GM23338 (cell line): ENCODE data around the gene SMYD1. TPM values are rescaled to one million over a fixed set of nuclear protein-coding genes. Genes with fewer than 3 reads are reported as not detected.

Experiments
- ATAC-seq: fragments of 200-7000 bp; cut with Tn5 transposase; 3 replicates; pipeline ENCODE4 v1.9.1; 2020
- DNase-seq: peaks from one replicate; pipeline ENCODE4 v3.0.0-alpha.2; 2015; ENCODE audit warnings: low spot score
- H2AFZ ChIP-seq: fragments of 200-600 bp; sonication (generic); 2 replicates; pipeline ENCODE4 v1.8.0; 2016; ENCODE audit warnings: antibody characterized with exemption, mild to moderate bottlenecking, moderate library complexity
- H3F3A ChIP-seq: fragments of 200-600 bp; sonication (generic); replicated peaks from 2 replicates; pipeline ENCODE4 v1.8.0; 2017; ENCODE audit warnings: antibody characterized with exemption, mixed run types, low read depth
- H3K27ac ChIP-seq: fragments of 200-600 bp; sonication (generic); 2 replicates; pipeline ENCODE4 v1.6.1; 2016; ENCODE audit warnings: low read depth
- H3K27me3 ChIP-seq: fragments of 200-600 bp; sonication (generic); 2 replicates; pipeline ENCODE4 v1.8.0; 2016; ENCODE audit warnings: mild to moderate bottlenecking, mixed run types, moderate library complexity; ENCODE audit not compliant: insufficient read depth
- H3K36me3 ChIP-seq: fragments of 200-600 bp; sonication (generic); 2 replicates; pipeline ENCODE4 v1.8.0; 2016; ENCODE audit warnings: mild to moderate bottlenecking; ENCODE audit not compliant: insufficient read depth
- H3K4me1 ChIP-seq: fragments of 200-600 bp; sonication (generic); 2 replicates; pipeline ENCODE4 v1.8.0; 2016; ENCODE audit warnings: mild to moderate bottlenecking, moderate library complexity; ENCODE audit not compliant: insufficient read depth
- H3K4me2 ChIP-seq: fragments of 200-600 bp; sonication (generic); 2 replicates; pipeline ENCODE4 v1.7.1; 2017; ENCODE audit warnings: mixed run types
- H3K4me3 ChIP-seq: fragments of 200-600 bp; sonication (generic); 2 replicates; pipeline ENCODE4 v1.6.1; 2016; ENCODE audit warnings: mixed run types
- H3K79me2 ChIP-seq: fragments of 200-600 bp; sonication (generic); replicated peaks from 2 replicates; pipeline ENCODE4 v1.8.0; 2017; ENCODE audit warnings: mild to moderate bottlenecking; ENCODE audit not compliant: insufficient read depth
- H3K9me2 ChIP-seq: fragments of 200-600 bp; sonication (generic); 2 replicates; pipeline ENCODE4 v1.8.0; 2017; ENCODE audit not compliant: insufficient read depth
- H4K20me1 ChIP-seq: fragments of 200-600 bp; sonication (generic); replicated peaks from 2 replicates; pipeline ENCODE4 v1.8.0; 2017; ENCODE audit warnings: mild to moderate bottlenecking; ENCODE audit not compliant: insufficient read depth
- H3K27ac Mint-ChIP-seq: 2 replicates; pipeline ENCODE4 v1.8.0; 2020; ENCODE audit warnings: inconsistent platforms, mild to moderate bottlenecking, moderate library complexity, mixed read lengths
- H3K27me3 Mint-ChIP-seq: 3 replicates; pipeline ENCODE4 v1.8.0; 2022; ENCODE audit warnings: low read depth, mild to moderate bottlenecking, moderate library complexity, mixed read lengths, inconsistent platforms; ENCODE audit not compliant: insufficient read depth, poor library complexity
- H3K36me3 Mint-ChIP-seq: 3 replicates; pipeline ENCODE4 v1.8.0; 2021; ENCODE audit warnings: low read depth, mild to moderate bottlenecking, inconsistent platforms, moderate library complexity, mixed read lengths
- H3K4me1 Mint-ChIP-seq: 3 replicates; pipeline ENCODE4 v1.8.0; 2020; ENCODE audit warnings: mild to moderate bottlenecking, inconsistent platforms, mixed read lengths
- H3K4me3 Mint-ChIP-seq: 3 replicates; pipeline ENCODE4 v1.8.0; 2021; ENCODE audit warnings: moderate library complexity, mild to moderate bottlenecking, inconsistent platforms, mixed read lengths
- H3K9me3 Mint-ChIP-seq: 3 replicates; pipeline ENCODE4 v1.8.0; 2020; ENCODE audit warnings: moderate library complexity, mild to moderate bottlenecking, inconsistent platforms, mixed read lengths
- CREB1 ChIP-seq: fragments of 250-450 bp; sonication (Bioruptor Pico); IDR thresholded peaks from 2 replicates; pipeline ENCODE4 v1.5.0; 2020; ENCODE audit warnings: low read depth, mild to moderate bottlenecking, moderate library complexity
- EZH2phosphoT487 ChIP-seq: fragments of 200-600 bp; sonication (generic); IDR thresholded peaks from one replicate; pipeline ENCODE4 v1.8.1; 2018; ENCODE audit warnings: antibody characterized with exemption; ENCODE audit not compliant: unreplicated experiment
- NANOG ChIP-seq: IDR thresholded peaks from 2 replicates; pipeline ENCODE4 v1.6.1; 2016; ENCODE audit warnings: antibody characterized with exemption, borderline replicate concordance
- REST ChIP-seq: IDR thresholded peaks from one replicate; pipeline ENCODE4 v1.6.1; 2018; ENCODE audit warnings: antibody characterized with exemption; ENCODE audit not compliant: unreplicated experiment
- ZNF114 ChIP-seq: fragments of 250-450 bp; sonication (Bioruptor Pico); IDR thresholded peaks from 2 replicates; pipeline ENCODE4 v1.5.0; 2020; ENCODE audit warnings: mild to moderate bottlenecking, moderate library complexity
- ZNF331 ChIP-seq: fragments of 250-450 bp; sonication (Bioruptor Pico); IDR thresholded peaks from 2 replicates; pipeline ENCODE4 v1.5.0; 2020; ENCODE audit warnings: low read depth, mild to moderate bottlenecking, moderate library complexity
- polyA plus RNA-seq: library from polyadenylated mRNA; unstranded; fragments of >200 nt; fragmentation: Nextera tagmentation; extraction: Ambion mirVana; gene quantifications from 2 replicates; pipeline ENCODE4 v1.2.1, GENCODE V29; 2016
- total RNA-seq: library from RNA; depleted of rRNA; stranded (reverse); fragments of >200 nt; shearing (Covaris generic); gene quantifications from 2 replicates; pipeline ENCODE4 v1.2.3, GENCODE V29; 2014
- TF ChIP-seq, protein P1 (sequence below): fragments of 250-450 bp; sonication (Bioruptor Pico); IDR thresholded peaks from 2 replicates; pipeline ENCODE4 v1.5.0; 2020; ENCODE audit warnings: mild to moderate bottlenecking, moderate library complexity

The SMYD1 gene
- total and polyA plus RNA-seq, 2 experiments from 2014 or later = 0.07 TPM; not detected in 1

DNA sequence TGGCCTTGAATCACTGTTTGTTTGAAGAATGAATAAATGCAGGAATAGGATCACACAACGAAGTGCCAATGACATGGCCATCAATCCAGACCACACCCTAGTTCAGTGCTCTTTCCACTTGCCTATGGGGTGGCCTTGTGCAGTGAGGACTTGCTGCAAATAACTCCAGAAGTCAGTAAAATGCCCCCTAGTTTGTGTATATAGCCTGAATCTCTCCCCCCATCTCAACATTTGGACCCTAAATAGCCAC, 59.9 kb downstream of the SMYD1 start:
- no peaks in the 10 kb centered on the region for H3K79me2 ChIP-seq
- no peaks in the 10 kb centered on the region for H3F3A ChIP-seq
- TF ChIP-seq ZNF331 = no peak
- no peak for TF ChIP-seq ZNF114 (CRISPR knock-in tag)
- TF ChIP-seq REST = no peak
- TF ChIP-seq EZH2phosphoT487 = no peak
- no peak for TF ChIP-seq CREB1 (CRISPR knock-in tag)
- TF ChIP-seq, protein P1, sequence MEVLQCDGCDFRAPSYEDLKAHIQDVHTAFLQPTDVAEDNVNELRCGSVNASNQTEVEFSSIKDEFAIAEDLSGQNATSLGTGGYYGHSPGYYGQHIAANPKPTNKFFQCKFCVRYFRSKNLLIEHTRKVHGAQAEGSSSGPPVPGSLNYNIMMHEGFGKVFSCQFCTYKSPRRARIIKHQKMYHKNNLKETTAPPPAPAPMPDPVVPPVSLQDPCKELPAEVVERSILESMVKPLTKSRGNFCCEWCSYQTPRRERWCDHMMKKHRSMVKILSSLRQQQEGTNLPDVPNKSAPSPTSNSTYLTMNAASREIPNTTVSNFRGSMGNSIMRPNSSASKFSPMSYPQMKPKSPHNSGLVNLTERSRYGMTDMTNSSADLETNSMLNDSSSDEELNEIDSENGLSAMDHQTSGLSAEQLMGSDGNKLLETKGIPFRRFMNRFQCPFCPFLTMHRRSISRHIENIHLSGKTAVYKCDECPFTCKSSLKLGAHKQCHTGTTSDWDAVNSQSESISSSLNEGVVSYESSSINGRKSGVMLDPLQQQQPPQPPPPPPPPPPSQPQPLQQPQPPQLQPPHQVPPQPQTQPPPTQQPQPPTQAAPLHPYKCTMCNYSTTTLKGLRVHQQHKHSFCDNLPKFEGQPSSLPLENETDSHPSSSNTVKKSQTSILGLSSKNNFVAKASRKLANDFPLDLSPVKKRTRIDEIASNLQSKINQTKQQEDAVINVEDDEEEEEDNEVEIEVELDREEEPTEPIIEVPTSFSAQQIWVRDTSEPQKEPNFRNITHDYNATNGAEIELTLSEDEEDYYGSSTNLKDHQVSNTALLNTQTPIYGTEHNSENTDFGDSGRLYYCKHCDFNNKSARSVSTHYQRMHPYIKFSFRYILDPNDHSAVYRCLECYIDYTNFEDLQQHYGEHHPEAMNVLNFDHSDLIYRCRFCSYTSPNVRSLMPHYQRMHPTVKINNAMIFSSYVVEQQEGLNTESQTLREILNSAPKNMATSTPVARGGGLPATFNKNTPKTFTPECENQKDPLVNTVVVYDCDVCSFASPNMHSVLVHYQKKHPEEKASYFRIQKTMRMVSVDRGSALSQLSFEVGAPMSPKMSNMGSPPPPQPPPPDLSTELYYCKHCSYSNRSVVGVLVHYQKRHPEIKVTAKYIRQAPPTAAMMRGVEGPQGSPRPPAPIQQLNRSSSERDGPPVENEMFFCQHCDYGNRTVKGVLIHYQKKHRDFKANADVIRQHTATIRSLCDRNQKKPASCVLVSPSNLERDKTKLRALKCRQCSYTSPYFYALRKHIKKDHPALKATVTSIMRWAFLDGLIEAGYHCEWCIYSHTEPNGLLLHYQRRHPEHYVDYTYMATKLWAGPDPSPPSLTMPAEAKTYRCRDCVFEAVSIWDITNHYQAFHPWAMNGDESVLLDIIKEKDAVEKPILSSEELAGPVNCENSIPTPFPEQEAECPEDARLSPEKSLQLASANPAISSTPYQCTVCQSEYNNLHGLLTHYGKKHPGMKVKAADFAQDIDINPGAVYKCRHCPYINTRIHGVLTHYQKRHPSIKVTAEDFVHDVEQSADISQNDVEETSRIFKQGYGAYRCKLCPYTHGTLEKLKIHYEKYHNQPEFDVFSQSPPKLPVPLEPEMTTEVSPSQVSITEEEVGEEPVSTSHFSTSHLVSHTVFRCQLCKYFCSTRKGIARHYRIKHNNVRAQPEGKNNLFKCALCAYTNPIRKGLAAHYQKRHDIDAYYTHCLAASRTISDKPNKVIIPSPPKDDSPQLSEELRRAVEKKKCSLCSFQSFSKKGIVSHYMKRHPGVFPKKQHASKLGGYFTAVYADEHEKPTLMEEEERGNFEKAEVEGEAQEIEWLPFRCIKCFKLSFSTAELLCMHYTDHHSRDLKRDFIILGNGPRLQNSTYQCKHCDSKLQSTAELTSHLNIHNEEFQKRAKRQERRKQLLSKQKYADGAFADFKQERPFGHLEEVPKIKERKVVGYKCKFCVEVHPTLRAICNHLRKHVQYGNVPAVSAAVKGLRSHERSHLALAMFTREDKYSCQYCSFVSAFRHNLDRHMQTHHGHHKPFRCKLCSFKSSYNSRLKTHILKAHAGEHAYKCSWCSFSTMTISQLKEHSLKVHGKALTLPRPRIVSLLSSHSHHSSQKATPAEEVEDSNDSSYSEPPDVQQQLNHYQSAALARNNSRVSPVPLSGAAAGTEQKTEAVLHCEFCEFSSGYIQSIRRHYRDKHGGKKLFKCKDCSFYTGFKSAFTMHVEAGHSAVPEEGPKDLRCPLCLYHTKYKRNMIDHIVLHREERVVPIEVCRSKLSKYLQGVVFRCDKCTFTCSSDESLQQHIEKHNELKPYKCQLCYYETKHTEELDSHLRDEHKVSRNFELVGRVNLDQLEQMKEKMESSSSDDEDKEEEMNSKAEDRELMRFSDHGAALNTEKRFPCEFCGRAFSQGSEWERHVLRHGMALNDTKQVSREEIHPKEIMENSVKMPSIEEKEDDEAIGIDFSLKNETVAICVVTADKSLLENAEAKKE (CRISPR knock-in tag) = no peak
- no peak for TF ChIP-seq NANOG
- Mint-ChIP-seq H3K9me3 (no peaks in the 10 kb centered on the region), H3K4me1 (peaks cover 4% of the 10 kb centered on the region; the same call in 1 of the 3 replicates), H3K27me3 (peaks cover 1% of the 10 kb centered on the region), H3K36me3 (no peaks in the 10 kb centered on the region; the same call in 2 of the 3 replicates), H3K4me3 (no peak overlapping the region), H3K27ac (no peak overlapping the region)
- 0 out of 2 replicates have a peak, but pooled peaks cover 2% of the 10 kb centered on the region for H3K9me2 ChIP-seq
- no peak overlapping the region for H3K4me3 ChIP-seq
- H3K4me1 ChIP-seq = no peaks in the 10 kb centered on the region
- H2AFZ ChIP-seq = no peak overlapping the region
- no peaks in the 10 kb centered on the region for H4K20me1 ChIP-seq
- DNase-seq (no peak), ATAC-seq (no peak)
- no peak overlapping the region for H3K27ac ChIP-seq
- H3K36me3 ChIP-seq = no peaks in the 10 kb centered on the region
- no peak overlapping the region for H3K4me2 ChIP-seq
- H3K27me3 ChIP-seq = no peaks in the 10 kb centered on the region
